HG02623 (cell line): ENCODE measurements around the gene PDE8B.

ENCODE experiments used
- ATAC-seq: cut with Tn5 transposase; IDR thresholded peaks from one replicate; pipeline ENCODE4 v1.9.1; 2021; ENCODE audit warnings: moderate library complexity; ENCODE audit not compliant: unreplicated experiment

The PDE8B gene

DNA sequence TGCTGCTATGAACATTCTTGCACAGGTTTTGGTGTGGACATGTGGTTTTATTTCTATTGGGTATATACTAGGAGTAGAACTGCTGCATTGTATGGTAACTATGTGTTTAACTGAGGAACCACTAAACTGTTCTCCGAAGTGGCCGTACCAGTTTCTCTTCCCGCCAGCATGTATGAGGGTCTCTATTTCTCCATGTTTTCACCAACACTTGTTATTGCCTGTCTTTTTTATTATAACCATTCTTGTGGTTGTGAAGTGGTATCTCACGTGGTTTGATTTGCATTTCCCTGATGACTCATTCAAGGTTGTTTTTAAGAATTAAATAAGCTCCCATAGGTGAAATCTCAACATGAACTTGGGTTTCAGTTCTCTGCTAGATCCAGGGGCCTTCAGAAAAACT is 19.4 kb downstream of the PDE8B start:
- ATAC-seq = no peak

DNA sequence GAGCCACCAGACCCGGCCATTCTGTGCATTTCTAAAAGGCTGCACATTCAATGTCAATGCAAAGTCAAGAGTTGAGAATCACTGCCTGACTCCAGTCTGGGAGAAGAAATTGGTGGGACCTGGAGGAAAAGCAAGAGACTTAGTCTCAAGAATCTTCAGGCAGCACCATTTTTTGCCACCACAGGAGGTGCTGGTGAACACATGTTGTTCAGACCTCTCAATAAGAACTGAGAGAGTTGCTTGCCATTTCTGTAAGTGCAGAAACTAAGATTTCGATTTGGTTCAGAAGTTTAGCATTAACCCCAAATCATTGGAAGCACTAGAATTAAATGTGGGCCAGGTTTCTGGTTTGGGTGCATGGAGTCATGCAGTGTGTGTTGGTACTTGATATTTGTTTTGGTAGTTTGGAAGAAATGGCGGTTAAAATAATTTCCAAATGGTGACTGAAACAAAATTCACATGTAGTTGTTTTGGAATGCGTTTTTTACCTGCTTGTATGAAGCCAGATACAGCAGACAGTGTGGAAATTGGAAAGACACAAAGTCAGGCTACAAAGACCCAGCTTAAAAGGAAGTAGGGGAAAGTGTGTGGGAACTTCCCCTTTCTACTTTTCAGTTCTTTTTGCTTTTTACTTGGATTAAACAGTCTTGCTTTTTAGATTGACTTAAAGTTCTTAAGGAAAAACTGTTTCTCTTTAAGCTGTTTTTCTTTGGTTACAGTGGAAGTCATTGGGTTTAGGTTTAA is 20.4 kb downstream of the PDE8B start:
- ATAC-seq = no peak

DNA sequence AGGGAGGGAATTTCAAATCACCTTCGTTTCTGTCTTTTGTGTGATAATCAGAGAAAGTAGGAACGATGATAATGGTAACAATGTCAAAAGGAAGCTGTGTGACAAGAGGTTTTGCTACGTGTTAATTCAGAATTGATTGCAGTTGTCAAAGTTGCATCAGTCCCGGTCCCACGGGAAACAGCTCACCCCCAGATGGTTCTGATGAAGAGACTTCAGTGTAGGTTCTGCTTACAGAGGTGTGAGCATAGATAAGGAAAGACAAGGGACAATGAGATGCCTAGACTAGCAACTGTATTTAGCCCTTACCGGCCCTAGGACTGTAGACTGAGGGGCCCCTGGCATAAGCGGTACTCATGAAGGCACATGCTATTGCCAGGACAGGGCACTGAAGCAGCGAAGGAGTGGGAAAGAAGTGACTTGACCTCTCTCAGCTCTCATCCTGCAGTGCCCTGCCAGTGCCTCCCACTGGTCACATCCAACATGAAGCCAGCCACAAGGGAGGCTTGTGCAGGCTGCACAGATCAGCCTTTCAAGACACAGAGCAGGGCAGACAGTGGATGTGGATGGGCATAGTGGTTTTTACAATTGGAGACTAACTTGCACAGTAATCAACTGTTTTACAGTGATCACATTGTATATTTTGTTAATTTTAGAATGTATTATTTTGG is 21.1 kb downstream of the PDE8B start:
- no peak for ATAC-seq

DNA sequence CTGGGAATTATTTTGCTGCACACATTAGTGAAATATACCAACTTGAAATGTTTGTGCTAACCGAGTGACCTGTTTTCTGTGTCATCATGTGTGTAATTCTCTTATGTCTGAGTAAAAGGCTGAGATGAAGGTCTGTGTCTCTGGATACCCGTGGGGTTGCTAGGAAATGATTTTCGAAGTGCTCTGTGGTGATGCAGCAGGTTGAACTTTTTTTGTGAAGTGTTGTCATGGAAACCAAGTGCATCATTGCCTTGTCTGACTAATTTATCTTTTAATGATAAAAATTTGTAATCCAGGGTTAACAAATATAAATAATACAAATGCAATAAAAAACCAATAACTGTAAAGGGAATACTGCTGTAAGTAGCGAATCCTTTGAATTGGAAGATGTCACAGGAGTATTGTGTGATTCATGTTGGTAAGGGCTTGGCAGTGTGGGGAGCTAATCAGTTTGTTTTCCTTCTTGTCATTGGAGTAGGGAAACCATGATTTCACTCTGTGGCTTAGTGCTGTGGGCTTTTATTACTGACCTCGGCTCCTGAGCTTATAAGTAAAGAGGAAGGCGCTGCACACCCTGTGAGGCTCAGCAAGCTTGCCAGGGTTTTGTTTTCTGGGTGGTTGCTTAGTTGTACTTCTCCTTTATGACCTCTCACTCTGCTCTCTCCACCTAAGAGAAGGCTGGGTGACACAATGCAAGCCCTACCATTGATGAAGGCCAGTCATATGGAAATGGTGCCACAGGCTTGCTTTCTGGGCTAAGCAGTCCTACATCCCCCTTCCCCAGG is 22.3 kb downstream of the PDE8B start:
- no peak for ATAC-seq

DNA sequence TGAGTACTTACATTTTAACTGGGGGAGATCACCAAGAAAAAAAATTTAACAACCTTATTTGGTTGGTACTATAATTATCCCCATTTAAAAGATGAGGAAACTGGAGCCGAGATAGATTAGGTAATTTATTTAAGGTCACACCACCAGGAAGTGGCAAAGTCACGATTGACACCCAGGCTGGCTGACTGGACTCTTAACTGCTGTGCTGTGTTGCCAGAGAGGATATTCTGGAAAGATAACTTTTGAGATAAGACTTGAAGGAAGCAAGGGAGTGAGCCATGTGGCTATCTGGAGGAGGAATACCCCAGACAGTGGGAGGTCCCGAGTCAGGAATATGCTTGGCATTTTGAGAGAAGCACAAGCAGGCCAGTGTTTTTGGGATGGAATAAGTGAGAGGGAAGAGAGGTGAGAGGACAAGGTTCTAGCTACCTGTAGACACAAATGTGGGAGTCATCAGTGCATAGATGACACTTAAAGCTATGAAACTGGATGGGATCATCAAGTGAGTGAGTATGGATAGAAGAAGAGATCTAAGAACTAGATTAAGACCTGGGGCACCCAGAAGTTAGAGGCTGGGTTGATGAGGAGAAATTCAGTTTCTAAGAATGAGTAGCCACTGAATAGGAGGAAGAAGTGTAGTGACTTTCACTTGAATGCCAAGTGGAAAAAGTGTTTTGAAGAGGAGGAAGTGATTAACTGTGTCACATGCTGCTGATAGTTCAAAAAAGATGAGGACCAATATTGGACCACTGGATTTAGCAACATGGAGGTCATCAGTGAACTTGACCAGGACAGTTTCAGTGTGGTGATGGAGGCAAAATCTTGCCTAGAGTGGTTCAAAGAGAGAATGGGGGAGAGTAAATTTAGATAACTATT is 25.6 kb downstream of the PDE8B start:
- no peak for ATAC-seq

DNA sequence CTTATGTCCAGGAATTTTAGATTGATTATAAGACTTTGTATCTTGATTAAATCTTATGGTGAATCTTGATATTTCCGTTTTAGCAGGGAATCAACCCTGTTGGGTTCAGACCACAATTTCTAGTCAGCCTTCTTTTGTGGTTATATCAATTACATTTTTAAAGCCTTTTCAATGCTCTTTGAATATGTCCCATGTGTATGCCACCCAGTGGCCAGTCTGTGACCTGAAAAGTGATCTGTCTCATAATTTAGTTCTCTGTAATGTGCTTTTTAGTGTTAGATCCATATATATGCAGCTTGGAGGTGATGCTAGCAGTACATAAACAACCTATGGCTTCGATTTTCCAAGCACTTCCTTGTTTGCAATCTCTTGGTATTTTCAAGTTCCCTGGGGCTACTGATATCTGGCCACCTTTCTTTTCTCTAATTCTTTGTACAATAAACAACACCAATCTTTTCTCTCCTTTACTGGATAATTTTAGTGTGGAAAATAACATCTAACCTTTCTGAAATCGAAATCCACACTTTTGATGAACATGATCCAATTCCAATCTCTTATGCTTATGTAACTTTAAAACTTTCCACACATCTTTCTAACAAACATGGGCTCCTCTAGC is 28.8 kb downstream of the PDE8B start:
- ATAC-seq = no peak

DNA sequence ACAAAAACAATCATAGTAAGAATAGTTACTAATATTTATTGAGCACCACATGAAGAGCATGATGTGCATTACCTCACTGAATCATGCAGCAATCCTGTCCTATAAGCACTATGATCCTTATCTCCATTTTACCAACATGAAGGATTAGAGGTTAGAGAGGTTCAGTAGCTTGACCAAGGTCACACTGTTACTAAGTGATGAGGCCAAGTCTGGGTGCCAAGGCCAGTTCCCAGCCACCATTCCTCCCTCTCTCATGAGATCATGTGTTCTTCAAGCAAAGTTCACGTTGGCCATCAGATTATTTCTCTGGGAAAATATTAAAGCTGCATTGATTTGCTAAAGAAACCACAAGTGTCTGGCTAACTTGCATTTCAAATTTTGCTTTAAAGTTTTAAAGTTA is 31.0 kb downstream of the PDE8B start:
- ATAC-seq = no peak

DNA sequence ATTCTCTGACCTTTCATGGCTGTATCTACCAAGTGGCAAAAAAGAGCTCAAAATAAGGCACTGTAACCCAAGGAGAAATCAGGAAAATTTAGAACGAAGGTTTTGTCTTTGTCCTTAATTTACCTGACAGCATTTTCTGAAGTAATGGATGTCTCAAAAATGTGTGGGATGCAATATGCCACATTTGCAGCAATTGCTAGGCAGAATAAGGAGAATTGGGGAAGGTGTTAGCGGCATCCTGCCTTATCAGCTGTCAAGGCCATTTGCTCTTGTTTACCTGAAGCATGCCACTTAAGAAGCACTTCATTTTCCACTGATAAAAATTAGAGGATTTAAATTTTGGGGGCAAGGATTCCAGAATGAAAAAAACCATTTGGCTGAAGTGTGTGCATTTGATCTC is 39.0 kb downstream of the PDE8B start:
- ATAC-seq = no peak

DNA sequence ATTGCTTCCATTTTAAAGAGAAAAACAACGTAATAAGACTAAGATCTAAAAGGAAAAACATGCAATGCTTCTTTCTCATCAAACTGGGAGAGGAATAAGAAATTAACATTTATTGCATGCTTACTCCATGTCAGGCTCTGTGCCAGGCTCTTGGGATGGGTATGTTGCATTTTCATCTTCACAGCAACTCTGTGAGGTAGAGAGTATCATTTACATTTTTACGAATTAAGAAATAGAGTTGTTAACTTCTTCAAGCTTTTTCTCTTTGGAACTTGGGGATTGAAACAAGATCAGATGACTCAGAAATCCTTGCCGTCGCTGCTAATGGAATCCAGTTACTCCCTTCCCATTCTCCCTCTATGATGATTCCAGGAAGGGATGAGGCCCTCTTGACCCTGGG is 39.5 kb downstream of the PDE8B start:
- no peak for ATAC-seq

DNA sequence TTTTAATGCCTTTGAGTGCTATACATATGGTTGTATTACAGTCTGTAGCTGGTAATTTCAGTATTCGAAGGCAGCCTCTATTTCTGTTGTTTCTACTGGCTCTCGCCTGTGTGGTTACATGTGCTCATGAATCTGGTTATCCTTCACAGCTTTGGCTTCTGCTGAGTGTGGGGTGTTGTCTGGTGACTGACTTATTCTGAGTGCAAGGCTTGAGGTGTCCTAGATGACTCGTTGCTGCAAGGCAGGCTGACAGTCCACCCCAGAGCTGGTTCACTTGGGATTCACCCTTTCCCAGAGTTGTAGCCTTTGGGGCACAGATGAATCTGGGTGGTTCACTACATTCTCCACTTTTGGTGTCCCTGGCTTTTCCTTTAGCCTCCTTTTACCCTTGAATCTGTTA is 41.4 kb downstream of the PDE8B start:
- ATAC-seq = no peak

DNA sequence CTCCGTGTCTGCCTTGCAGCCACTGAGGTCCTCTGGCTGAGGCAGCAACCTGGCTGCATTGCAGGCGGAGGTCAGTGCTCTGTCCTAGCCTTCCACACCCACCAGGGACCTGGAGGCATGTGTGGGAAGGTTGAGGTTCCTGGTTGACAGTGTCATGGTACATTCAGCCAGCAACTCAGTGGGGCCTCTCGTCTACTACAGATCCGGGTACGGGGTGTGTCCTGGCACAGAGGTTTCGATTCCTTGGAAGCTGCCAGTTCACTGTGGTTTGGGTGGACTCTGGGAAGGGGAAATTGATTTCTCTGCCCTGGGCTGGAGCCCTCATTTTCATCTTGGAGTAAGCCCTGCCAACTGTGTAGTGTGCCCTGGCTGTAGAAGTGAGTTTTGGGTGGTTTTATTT is 45.1 kb downstream of the PDE8B start:
- ATAC-seq = no peak

DNA sequence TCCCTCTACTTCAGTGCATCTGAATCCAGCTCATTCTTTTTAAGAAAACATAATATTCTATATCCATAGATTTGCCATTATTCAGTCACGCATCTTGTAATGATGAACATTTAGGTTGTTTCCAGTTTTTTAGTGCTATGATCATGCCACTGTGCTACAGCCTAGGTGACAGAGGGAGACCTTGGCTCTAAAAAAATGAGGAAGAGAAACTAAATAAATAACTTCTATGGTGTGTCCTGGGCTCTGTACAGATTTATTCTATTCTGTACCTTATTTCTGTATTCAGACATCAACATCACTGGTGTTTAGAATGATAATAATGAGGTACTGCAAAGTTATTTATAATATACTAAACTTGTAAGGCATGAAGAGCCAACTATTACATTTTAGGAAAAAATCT is 45.9 kb downstream of the PDE8B start:
- ATAC-seq = no peak

DNA sequence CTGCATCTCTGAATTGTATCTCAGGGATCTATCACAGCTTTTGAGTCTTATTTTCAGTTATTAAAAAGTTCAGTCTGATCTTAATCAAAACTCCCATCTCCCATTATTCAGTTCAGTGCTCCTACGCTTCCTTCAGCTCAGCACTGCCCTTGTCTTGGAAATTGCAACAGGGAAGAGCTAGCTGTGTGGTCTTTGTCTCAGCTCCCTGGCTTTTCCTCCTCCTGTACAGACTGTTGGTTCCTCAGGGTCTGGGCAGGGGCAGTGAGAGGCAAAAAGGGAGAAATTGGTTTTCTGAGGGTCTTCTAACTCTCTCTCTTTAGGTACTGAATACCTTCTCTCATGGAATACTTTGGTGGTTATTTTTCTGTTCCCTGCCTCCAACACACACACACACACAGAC is 48.2 kb downstream of the PDE8B start:
- no peak for ATAC-seq

DNA sequence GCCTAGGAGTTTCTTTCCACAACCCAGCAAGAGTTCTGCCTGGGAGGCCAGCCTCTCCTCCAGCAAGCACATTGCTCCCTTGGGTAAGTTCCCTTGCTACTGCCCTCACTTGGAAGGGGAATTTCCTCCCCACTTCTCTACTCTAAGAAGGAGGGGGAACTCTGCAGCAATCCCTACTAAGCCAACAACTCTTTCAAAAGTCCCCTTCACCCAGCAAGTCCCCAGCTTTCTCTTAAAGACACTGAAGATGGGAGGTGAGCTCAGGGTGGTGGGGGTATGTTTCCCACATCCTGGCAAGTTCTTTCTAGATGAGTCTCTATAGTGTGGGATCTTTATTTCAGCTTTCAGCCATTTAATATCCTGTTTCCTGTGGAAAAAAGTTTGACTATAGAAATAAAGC is 49.0 kb downstream of the PDE8B start:
- ATAC-seq = no peak

DNA sequence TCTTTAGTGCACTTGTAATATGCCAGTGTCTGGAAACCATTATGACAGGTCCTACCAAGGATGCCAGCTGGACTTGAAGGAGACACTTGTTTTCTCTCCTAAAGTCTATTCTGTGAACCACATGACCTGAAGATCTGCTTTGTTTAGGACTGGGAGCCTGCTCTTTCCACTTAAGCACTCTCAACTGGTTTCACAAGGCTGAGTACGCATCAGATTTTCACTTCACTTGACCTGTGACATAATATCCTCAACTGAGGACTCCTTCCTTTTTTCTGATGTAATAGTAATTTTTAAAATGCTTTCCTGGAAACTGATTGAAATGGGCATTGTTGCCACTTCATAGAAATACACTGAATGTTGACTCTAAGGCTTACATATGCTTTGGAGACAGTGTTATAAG is 52.2 kb downstream of the PDE8B start:
- ATAC-seq = no peak

DNA sequence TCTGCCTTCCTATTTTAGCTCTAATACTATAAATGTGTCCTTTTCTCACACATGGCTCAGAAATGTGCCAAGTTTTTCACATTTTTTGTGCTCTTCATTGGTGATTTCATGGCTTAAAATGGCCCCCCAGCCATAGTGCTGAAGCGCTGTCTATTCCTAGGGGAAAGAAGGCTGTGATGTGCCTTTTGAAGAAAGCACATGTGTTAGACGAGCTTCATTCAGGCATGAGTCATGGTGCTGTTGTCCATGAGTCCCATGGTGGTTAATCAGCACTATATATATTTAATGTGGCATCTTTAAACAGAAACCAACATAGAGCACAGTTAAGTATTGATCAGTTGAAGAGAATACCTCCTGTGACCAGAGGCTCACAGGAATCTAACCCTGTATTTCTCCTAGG is 55.8 kb downstream of the PDE8B start:
- no peak for ATAC-seq

DNA sequence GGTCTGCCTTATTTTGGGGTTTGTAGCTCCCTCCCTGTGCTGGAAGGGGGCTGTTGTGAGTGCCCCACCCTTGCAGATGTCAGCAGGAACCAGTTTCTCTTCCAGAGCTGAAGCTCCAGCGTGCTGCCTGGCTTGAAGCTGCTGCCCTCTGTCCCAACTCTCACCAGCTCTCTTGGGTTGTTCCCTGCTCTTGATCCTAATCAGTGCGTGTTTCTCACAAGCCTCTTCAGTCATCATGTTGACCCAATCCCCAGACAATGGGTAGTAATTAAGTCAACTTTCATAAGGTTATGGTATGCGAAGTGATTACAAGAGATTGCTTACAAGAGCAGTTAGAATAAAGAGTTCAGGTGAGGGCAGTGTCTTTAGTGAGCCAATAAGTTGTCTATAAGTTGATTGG is 57.0 kb downstream of the PDE8B start:
- no peak for ATAC-seq

DNA sequence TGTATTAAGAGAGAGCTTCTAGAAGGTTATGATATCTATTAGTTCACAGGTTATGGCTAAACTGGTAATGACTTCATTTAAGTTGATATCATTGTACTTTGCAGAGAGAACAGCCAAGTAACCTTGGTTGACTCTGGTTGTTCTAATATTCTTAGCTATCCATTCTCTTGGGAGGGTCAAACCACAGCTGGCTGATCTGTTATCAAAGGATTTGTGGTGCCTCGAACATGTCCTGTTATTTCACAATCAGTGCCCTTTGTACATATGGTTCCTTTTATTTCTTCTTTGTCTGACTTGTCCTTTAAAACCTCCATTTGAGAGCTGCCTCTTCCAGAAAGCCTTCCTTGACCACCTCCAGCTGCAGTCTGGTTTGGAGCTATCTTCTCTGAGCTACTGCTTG is 61.7 kb downstream of the PDE8B start:
- ATAC-seq = no peak

DNA sequence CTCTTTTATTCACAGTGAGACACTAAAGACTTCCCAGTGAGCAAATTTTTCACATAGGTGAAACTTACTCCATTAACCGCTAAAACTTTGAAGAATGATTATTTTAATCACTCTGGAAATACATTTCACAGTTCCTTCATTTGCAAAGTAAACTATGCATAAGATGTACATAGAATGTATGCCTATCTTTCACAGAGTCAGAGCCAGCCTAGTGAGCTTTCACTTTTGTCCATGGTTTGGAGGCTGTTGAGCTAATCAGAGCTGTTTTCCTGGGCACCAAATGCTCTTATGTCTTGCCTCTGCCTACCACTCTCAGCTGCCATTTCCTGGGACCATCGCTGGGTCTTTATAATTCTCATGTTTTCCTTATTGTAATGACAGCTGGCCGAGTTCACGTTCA is 67.3 kb downstream of the PDE8B start:
- no peak for ATAC-seq

DNA sequence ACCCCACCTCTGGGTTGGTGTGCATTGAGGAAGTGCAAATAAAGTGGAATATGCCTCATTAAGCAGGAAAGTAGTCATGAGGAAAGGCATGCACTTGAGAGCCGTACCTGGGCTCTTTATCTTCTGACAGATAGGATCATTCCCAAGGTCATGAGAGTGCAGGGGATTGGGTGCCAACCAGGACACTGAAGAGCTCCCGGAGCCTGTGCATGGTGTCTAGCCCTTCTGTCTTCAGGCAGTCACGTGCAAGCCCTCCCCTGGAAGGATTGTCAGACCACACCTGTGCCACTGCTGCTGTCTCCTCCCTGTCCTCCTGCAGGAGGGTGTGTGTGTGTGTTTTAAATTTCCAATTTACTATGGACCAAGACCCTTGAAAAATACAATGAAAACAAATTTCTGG is 69.6 kb downstream of the PDE8B start:
- no peak for ATAC-seq

DNA sequence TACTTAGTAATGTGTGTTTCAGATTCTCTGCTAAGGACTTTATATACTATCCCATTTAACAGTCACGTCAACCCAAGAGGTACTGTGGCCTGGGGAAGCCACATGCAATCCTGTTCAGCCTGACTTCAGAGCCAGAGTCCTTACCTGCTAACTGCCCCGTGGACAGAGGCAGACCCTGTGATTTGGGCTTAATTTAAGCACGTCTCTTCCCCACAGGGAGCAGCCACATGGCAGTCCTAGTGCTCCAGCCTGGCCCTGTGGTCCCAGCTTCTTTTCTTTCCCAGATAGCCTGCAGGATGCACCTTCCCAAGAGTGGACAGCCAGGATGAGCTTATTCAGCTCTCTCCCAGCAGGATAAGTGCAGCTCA is 71.5 kb downstream of the PDE8B start:
- ATAC-seq = no peak
